Peyer's patch (tissue), 4 donors: ENCODE measurements around the gene NFAT5.

ENCODE experiments used
- CTCF ChIP-seq, 6 experiments: fragments of 450-650 bp in 4 of 6; fragments of 200-600 bp in 2 of 6; sonication (generic) in 1 of 6; IDR thresholded peaks; one replicate each; pipeline ENCODE4 v1.5.1; 2017 to 2019; ENCODE audit warnings: antibody characterized with exemption in 6 of 6, mild to moderate bottlenecking in 3 of 6, moderate library complexity in 1 of 6
- POLR2A ChIP-seq, 2 donors: fragments of 450-650 bp; IDR thresholded peaks; one replicate each; pipeline ENCODE4 v1.5.1; 2017; ENCODE audit warnings: antibody characterized with exemption in 2 of 2, mild to moderate bottlenecking in 2 of 2, moderate library complexity in 2 of 2

DNA sequence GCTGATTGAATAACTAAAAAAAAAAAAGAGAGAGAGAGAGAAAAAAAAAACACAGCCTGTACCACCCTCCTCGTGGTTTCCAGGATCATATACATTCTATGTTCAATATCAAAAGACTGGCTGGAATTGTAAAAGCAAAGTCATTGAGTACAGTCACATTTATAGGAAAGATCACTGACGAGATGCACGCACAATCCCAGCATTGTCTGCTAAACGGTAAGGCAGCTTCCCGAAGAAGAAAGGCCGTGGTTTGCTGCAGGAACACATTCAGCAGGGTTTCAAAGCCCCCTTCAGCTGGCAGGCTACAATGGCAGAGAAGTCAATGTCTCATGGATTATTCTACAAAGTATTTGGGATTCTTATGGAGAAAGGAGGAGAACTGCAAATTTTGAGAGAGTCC is 151.3 kb downstream of the NFAT5 start:
- no peak for TF ChIP-seq CTCF (IDR thresholded peaks at IDR 0.05)
- no peak for TF ChIP-seq POLR2A (IDR thresholded peaks at IDR 0.05)
